GM10266 (cell line): ENCODE results near the gene KRTAP10-8.
"Not testable (repeated sequence)": the region's sequence is repeated elsewhere in the genome, so short reads cannot be mapped to it uniquely, and the experiment has no call there.

Source experiments
- DNase-seq: peaks from one replicate; pipeline ENCODE4 v3.0.0; 2012; ENCODE audit errors: extremely low spot score
- TF ChIP-seq, protein P1 (sequence below): IDR thresholded peaks from 2 replicates; pipeline ENCODE4 v1.5.1; 2012; ENCODE audit warnings: mild to moderate bottlenecking, low read depth; ENCODE audit not compliant: control insufficient read depth, insufficient read depth; ENCODE audit errors: missing control alignments

KRTAP10-8 gene

DNA sequence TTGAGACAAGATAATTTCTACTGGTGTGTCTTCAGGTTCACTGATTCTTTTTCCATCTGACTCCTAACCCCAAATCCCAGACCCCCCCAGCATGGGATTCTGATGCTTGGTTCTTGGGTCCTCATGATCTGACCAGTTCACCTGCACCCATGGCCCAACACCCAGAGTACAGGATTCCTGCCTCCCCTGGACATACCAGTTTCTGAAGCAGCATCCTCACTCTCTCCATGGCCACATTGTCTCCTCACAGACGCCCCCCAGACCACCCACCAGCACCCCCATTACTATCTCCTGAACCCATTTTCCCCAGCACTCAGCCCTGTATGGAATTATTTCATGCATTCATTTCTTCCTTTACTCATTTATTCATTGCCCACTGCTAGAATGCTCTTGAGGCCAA, 45.0 kb downstream of the KRTAP10-8 start:
- no peak for DNase-seq
- TF ChIP-seq, protein P1, sequence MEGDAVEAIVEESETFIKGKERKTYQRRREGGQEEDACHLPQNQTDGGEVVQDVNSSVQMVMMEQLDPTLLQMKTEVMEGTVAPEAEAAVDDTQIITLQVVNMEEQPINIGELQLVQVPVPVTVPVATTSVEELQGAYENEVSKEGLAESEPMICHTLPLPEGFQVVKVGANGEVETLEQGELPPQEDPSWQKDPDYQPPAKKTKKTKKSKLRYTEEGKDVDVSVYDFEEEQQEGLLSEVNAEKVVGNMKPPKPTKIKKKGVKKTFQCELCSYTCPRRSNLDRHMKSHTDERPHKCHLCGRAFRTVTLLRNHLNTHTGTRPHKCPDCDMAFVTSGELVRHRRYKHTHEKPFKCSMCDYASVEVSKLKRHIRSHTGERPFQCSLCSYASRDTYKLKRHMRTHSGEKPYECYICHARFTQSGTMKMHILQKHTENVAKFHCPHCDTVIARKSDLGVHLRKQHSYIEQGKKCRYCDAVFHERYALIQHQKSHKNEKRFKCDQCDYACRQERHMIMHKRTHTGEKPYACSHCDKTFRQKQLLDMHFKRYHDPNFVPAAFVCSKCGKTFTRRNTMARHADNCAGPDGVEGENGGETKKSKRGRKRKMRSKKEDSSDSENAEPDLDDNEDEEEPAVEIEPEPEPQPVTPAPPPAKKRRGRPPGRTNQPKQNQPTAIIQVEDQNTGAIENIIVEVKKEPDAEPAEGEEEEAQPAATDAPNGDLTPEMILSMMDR, result no peak

DNA sequence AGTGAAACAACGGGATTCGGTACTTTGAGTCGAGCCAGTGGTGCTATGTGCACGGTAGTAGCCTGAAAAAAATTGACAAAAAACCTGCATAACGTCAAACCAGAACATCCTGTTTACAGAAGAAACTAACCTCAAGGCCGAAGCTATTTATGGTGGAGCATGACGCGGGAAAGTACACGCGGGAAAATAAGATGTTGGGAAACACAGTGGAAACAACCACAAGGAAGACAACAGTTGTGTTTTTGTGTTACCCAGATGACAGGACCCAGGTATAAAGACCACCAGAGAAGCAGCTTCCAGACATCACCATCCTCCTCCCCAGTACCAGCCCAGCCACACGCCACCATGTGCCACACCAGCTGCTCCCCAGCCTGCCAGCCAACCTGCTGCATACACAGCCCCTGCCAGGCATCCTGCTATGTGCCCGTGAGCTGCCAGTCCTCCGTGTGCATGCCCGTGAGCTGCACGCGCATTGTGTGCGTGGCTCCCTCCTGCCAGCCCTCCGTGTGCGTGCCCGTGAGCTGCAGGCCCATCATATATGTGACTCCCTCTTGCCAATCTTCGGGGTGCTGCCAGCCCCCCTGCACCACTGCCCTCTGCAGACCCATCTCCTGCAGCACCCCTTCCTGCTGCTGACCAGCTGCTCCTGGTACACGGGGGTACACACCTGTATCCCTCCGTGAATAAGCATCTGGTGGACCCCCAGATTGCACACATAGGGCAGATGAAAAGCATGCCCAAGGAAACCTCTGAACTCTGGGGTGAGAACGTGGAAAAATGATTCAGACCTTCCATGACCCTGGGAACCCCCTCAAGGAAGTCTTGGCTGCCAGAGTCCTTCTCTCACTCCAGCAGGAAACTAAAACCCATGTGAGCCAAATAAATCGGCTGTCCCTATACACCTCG, 46.0 kb downstream of the KRTAP10-8 start, which contains the start of gene KRTAP12-3:
TSS of gene KRTAP12-3 (plus strand) at position 298 of the 906 bp plus-strand sequence. CDS start at position 346, 48 bp downstream.
- TF ChIP-seq, protein P1, result no peak
- no peak for DNase-seq

DNA sequence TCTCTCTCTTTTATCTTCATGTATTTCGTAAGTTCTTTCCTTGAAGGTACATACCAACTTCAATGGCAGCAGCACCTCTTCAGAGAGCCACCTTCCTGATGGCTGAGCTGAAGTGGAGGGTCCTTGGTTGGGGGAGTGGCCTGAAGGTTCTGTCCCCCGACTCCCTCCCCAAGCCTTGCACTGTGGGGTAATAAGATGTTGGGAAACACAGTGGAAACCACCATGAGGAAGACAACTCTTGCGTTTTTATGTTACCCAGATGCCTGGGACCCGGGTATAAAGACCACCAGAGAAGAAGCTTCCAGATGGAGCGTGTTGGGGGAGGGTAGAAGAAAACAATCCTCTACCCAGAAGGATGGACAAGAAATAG, 46.6 kb downstream of the KRTAP10-8 start:
- DNase-seq, result no peak
- TF ChIP-seq, protein P1, result no peak

DNA sequence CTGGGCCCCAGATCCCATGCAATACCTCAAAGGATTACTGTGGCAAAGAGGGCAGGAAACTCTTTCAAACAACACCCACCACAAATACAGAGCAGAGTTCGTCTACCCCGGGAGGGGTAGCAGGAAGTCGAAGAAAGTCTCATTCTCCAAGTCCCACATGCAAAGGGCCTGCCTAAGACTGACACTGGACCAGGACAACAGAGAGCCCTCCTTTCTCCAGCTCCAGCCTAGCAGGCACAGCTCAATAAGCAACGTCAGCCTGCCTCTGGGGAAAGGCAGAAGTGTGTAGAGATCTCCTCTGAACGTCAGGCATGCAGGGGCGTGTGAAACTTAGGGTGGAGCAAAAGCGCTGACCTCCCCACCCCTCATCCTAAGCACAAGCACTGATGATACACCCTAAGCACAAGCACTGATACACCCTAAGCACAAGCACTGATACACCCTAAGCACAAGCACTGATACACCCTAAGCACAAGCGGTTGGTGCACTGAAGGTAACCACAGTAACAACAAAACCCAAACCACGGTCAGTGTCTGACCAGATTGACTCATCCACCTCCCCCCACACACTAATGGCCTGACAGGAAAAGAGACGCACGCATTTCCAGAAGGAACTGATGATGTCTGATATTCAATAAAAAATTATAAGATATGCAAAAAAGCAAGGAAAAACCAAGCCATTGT, 47.2 kb downstream of the KRTAP10-8 start:
- DNase-seq, result no peak
- TF ChIP-seq, protein P1, result no peak

DNA sequence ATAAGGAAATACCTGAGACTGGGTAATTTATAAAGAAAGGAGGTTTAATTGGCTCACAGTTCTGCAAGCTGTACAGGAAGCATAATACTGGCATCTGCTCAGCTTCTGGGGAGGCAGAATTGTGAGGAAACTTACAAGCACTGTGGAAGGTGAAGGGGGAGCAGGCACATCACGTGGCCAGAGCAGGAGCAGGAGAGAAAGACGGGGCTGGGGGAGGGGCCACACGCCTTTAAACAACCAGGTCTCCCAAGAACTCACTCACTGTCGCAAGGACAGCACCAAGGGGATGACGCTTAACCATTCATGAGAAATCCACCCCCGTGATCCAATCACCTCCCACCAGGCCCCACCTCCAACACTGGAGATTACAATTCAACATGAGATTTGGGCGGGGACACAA, 49.7 kb downstream of the KRTAP10-8 start:
- not testable (repeated sequence) for DNase-seq
